Nephron progenitor cell (in vitro differentiated cells): ENCODE data around the gene LRP1B.

Experiments used
- DNase-seq: peaks from one replicate; pipeline ENCODE4 v3.0.0; 2021
- H3K27ac Mint-ChIP-seq: 2 replicates; pipeline ENCODE4 v1.8.0; 2021; ENCODE audit warnings: mild to moderate bottlenecking, moderate library complexity, mixed read lengths
- H3K27me3 Mint-ChIP-seq: 2 replicates; pipeline ENCODE4 v1.8.0; 2021; ENCODE audit warnings: mild to moderate bottlenecking, low read depth, mixed read lengths; ENCODE audit not compliant: poor library complexity
- H3K36me3 Mint-ChIP-seq: 2 replicates; pipeline ENCODE4 v1.8.0; 2021; ENCODE audit warnings: low read depth, mixed read lengths
- H3K4me1 Mint-ChIP-seq: 2 replicates; pipeline ENCODE4 v1.8.0; 2021; ENCODE audit warnings: mixed read lengths
- H3K4me3 Mint-ChIP-seq: 2 replicates; pipeline ENCODE4 v1.8.0; 2021; ENCODE audit warnings: mild to moderate bottlenecking, moderate library complexity, mixed read lengths
- H3K9me3 Mint-ChIP-seq: 2 replicates; pipeline ENCODE4 v1.8.0; 2021; ENCODE audit warnings: mild to moderate bottlenecking, moderate library complexity, mixed read lengths
- TF ChIP-seq, protein P1 (sequence below): fragments of 200-600 bp; sonication (generic); IDR thresholded peaks from 2 replicates; pipeline ENCODE4 v1.5.0; 2021; ENCODE audit warnings: antibody characterized with exemption

LRP1B gene

DNA sequence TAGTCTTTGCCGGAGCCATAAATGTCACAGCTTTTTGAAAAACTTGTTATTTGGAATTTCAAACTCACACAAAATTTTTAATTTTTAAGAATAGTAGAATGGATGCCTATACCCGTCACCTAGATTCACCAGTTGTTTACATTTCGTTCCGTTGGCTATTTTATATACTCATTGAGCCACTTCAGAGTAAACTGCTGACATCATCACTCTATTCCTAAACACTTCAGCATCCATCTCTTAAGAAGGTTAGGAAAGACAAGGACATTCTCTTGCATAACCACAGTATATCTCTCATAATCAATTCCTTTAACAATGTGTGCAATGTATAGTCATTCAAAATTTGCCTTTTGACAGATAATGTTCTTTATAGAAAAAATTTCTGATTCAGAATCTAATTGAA, 1065.8 kb downstream of the LRP1B start:
- Mint-ChIP-seq H3K27me3 (peaks cover 4% of the 10 kb centered on the region), H3K9me3 (no peaks in the 10 kb centered on the region), H3K4me3 (no peak overlapping the region), H3K4me1 (no peaks in the 10 kb centered on the region), H3K36me3 (no peaks in the 10 kb centered on the region), H3K27ac (no peak overlapping the region)
- TF ChIP-seq, protein P1, sequence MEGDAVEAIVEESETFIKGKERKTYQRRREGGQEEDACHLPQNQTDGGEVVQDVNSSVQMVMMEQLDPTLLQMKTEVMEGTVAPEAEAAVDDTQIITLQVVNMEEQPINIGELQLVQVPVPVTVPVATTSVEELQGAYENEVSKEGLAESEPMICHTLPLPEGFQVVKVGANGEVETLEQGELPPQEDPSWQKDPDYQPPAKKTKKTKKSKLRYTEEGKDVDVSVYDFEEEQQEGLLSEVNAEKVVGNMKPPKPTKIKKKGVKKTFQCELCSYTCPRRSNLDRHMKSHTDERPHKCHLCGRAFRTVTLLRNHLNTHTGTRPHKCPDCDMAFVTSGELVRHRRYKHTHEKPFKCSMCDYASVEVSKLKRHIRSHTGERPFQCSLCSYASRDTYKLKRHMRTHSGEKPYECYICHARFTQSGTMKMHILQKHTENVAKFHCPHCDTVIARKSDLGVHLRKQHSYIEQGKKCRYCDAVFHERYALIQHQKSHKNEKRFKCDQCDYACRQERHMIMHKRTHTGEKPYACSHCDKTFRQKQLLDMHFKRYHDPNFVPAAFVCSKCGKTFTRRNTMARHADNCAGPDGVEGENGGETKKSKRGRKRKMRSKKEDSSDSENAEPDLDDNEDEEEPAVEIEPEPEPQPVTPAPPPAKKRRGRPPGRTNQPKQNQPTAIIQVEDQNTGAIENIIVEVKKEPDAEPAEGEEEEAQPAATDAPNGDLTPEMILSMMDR = no peak
- DNase-seq = no peak

DNA sequence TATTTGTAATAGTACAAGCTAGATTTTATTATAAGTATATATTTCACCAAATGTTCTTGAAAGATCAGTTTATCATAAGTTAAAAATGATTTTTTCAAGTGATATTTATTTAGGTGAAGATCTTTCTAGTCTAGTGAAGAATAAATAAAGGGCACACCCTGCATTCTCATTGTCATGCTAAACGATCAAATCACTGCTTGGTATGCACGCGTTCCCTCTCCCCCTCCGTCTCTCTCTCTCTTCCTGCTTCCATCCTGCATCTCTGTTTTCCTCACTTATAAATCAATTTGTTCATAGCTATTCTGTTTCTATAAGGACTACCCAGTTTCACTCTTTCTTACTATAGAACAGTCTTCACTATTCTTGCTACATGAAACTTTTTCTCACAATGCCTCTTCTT, 1067.4 kb downstream of the LRP1B start:
- no peak overlapping the region for H3K27ac Mint-ChIP-seq
- peaks cover 4% of the 10 kb centered on the region for H3K27me3 Mint-ChIP-seq
- H3K4me1 Mint-ChIP-seq = no peaks in the 10 kb centered on the region
- DNase-seq = no peak
- no peaks in the 10 kb centered on the region for H3K9me3 Mint-ChIP-seq
- no peak overlapping the region for H3K4me3 Mint-ChIP-seq
- no peaks in the 10 kb centered on the region for H3K36me3 Mint-ChIP-seq
- TF ChIP-seq, protein P1 = no peak

DNA sequence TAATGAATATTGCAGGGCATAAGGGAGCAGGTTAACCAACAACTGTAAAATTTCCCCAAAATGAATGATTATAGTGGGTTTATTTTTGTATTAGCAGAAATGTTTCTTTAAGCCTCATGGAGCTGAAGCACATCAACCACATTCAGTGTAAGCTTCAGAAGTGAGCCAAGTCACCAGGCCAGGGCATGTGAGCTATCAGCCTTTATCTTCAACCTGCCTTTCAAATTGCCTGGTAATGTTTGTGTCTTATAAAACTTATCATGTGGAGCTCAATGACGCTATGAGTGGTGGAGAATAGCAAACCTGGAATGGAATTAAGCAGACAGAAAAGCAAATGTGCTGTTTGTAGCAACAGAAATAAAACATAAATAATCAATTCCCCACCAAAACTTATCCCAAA, 1068.4 kb downstream of the LRP1B start:
- H3K27ac Mint-ChIP-seq = no peak overlapping the region
- TF ChIP-seq, protein P1 = no peak
- H3K4me1 Mint-ChIP-seq = no peaks in the 10 kb centered on the region
- peaks cover 4% of the 10 kb centered on the region for H3K27me3 Mint-ChIP-seq
- H3K4me3 Mint-ChIP-seq = no peak overlapping the region
- H3K36me3 Mint-ChIP-seq = no peaks in the 10 kb centered on the region
- DNase-seq = no peak
- no peaks in the 10 kb centered on the region for H3K9me3 Mint-ChIP-seq

DNA sequence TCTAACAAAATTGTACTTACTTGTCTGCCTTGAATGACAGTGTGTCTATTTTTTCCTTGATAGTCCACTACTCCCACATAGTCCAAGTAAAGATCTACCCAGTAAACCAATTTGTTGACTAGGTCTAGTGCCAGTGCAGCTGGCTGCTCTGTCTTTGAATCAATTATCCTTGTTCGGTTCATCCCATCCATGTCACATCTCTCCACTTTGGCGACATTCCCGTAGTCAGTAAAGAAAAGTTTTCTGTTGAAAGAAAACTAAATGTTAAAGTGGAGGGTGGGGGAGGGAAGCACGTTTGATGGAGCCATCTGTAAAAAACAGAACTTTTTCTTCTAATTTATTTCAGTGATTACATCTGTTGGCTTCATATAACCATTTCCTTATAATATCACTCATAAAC, 1068.8 kb downstream of the LRP1B start:
- no peak overlapping the region for H3K27ac Mint-ChIP-seq
- TF ChIP-seq, protein P1 = no peak
- DNase-seq = no peak
- peaks cover 4% of the 10 kb centered on the region for H3K27me3 Mint-ChIP-seq
- no peak overlapping the region for H3K4me3 Mint-ChIP-seq
- H3K36me3 Mint-ChIP-seq = no peaks in the 10 kb centered on the region
- H3K9me3 Mint-ChIP-seq = no peaks in the 10 kb centered on the region
- H3K4me1 Mint-ChIP-seq = no peaks in the 10 kb centered on the region

DNA sequence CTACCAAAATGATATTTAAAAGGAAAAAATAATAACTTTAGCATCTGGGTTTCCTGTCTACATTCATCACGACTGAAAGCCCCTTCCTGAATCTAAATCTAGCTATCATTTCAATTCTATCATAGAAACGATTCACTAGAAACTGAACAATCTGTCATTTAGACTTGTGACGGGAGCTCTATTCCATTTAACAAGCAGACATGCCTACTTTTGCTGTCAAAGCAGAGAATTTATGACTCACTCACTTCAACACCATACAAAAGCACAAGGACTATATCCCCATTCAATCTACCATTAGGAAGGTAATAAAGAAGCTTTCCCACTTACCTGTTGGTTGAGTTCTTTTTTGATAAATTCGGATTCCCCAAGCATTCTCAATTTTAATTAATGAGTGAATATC, 1072.3 kb downstream of the LRP1B start:
- Mint-ChIP-seq H3K27ac (no peak overlapping the region), H3K4me1 (no peaks in the 10 kb centered on the region), H3K4me3 (no peak overlapping the region), H3K27me3 (peaks cover 4% of the 10 kb centered on the region), H3K9me3 (no peaks in the 10 kb centered on the region), H3K36me3 (no peaks in the 10 kb centered on the region)
- TF ChIP-seq, protein P1 = no peak
- DNase-seq = no peak

DNA sequence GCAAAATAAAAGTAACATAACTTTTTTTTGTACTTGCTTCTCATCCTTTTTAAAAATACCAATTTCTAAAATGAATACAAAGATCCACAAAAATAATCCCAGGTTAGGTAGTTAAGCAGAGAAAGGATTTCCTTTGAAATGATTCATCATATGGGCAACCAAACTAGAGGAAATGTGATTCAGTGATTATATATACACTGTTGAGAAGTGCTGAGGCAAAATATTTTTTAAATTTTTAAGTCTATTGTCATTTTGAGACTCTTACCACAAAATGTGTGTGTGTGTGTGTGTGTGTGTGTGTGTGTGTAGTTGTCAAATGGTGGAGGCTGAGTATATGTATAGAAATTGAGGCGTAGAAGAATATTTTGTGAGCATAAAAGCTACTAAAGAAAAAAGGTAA, 1075.3 kb downstream of the LRP1B start:
- TF ChIP-seq, protein P1 = no peak
- Mint-ChIP-seq H3K27ac (no peak overlapping the region), H3K27me3 (no peaks in the 10 kb centered on the region), H3K4me1 (no peaks in the 10 kb centered on the region), H3K9me3 (no peaks in the 10 kb centered on the region), H3K36me3 (no peaks in the 10 kb centered on the region), H3K4me3 (no peak overlapping the region)
- DNase-seq = no peak
